Activated CD8-positive, alpha-beta memory T cell treated with anti-CD3 and anti-CD28 coated beads for 36 hours (primary cell): ENCODE results near the gene CORO1A. TPM values are rescaled to one million over a fixed set of nuclear protein-coding genes. Genes with fewer than 3 reads are reported as not detected.

Experiments
- CTCF ChIA-PET: fragments of 350-600 bp; sonication (Branson Sonifier 250); formaldehyde crosslinking; loops from one replicate; lab custom pipeline; 2021; ENCODE audit warnings: antibody characterized with exemption; lab: Charles Lee
- POLR2A ChIA-PET: fragments of 350-600 bp; sonication (Branson Sonifier 250); formaldehyde crosslinking; loops from one replicate; lab custom pipeline; 2021; ENCODE audit warnings: antibody characterized with exemption; lab: Charles Lee
- total RNA-seq, 2 experiments: library from RNA; stranded (reverse); gene quantifications; one replicate each; pipeline ENCODE4 v1.2.3, GENCODE V29; 2021

CORO1A gene
- total RNA-seq: 100 to 1,000 TPM; 971 to 991 TPM

DNA sequence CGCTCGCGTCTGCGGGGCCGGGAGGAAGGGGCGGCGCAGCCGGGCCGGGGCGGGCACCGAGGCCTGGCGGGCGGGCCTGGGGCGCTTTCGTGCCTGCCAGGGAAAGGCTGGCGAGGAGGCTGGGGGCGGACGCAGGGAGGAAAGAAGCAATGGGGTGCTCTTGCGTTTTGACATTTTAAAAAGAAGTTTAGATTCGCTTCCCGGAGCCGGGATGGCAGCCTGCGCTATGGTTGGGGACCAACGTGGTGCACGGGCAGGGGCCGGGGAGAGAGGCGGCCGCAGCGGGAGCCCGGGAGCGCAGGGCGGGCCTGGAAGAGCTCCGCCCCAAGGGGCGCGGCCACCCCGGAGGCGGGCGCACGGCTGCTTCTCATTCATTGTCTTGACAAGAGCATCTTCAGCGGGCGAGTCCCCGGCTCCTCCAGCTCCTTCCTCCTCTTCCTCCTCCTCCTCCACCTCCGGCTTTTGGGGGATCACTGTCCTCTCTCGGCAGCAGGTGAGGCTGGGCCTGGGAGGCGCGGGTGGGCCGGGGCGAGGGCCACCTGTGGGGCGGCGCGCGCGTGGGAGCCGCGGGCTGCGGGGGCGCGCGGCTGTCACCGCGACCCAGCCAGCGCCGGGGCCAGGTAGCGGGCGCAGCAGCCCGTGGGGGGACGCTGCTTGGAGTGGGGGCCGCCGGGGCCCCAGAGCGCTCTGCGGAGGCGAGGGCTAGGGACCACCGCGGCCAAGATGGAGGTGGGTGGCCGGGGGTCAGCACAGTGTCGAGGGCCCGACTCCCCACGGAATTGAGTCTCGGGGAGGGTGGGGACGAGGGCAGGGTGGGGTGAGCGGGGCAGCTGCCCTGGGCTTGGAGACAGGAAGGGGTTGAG, at the start of gene CORO1A:
TSS of gene CORO1A (plus strand) at position 370 of the 863 bp plus-strand sequence. CDS start 1,608 bp downstream, outside the sequence.
- ChIA-PET POLR2A (interaction anchor here (0.5 to 5.7 kb wide), 8 partner anchors 36 to 196 kb away, joined by 3 to 38 read pairs (median 4); partner anchors contain the start of genes MAPK3, TBX6 and YPEL3), CTCF (interaction anchor here (1.0 to 6.3 kb wide), 3 partner anchors 40 to 91 kb away, joined by 3 to 41 read pairs (median 8); partner anchors contain the start of gene TBX6)

DNA sequence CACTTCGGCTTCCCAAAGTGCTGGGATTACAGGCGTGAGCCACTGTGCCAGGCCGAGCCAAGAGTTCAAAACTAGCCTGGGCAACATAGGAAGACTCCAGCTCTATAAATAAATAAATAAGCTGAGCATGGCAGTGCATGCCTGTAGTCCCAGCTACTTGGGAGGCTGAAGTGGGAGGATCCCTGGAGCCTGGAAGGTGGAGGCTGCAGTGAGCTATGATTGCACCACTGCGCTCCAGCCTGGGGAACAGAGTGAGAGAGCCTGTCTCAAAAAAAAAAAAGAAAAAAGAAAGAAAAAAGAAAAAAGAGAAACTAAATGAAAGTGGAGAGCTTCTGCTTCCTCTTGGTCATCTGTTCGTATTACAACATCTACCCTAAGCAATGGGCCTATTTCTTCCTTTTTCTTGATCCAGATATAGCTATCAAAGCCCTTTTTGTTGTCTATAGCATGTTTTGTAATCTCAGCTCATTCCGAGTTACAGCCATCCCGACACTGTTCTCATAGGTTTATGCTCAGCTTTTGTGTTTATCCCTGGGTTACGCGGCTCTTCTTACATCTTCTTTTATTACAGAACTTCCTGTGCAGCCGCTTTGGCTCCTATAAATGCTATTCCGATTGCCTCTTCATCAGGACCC, 46.3 kb upstream of the CORO1A start:
- ChIA-PET POLR2A (interaction anchor here (1.0 kb wide), 1 partner anchor 46 kb away, joined by 3 read pairs; the partner anchor contains the start of gene CORO1A), CTCF (interaction anchor here (1.0 kb wide), 1 partner anchor 45 kb away, joined by 4 read pairs; no protein-coding TSS in a partner anchor)

DNA sequence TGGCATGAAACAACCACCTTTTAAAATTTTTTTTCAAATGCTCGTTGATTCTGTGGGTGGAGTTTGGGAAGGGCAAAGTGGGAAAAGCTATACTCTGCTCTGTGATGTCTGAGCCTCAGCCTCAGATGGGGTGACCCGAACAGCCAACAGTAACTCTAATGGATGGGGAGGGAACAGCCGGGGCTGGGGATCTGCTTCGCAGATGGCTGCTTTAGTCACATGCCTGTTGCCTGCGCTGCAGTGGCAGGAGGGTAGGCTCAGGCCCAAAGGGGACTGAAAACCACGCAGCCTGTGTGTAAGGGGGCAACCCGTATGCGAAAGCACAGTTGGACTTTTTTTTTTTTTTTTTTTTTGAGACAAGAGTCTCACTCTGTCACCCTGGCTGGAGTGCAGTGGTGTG, 45.5 kb upstream of the CORO1A start:
- POLR2A ChIA-PET: no interaction called here
- CTCF ChIA-PET: interaction anchor here (0.6 to 1.0 kb wide), 2 partner anchors 44 to 343 kb away, joined by 3 to 4 read pairs; no protein-coding TSS in a partner anchor

- ChIA-PET CTCF (interaction anchor here (0.6 to 1.0 kb wide), 2 partner anchors 35 to 48 kb away, joined by 3 read pairs; partner anchors contain the start of gene TBX6), POLR2A (no interaction called here)
These were observed 43.6 kb upstream of the CORO1A start for GRCh38 chr16:30139583-30140481.

GRCh38 chr16:30141750-30142149, 41.7 kb upstream of the CORO1A start:
- ChIA-PET CTCF (interaction anchor here (0.7 kb wide), 1 partner anchor 43 kb away, joined by 7 read pairs; no protein-coding TSS in a partner anchor), POLR2A (no interaction called here)

DNA sequence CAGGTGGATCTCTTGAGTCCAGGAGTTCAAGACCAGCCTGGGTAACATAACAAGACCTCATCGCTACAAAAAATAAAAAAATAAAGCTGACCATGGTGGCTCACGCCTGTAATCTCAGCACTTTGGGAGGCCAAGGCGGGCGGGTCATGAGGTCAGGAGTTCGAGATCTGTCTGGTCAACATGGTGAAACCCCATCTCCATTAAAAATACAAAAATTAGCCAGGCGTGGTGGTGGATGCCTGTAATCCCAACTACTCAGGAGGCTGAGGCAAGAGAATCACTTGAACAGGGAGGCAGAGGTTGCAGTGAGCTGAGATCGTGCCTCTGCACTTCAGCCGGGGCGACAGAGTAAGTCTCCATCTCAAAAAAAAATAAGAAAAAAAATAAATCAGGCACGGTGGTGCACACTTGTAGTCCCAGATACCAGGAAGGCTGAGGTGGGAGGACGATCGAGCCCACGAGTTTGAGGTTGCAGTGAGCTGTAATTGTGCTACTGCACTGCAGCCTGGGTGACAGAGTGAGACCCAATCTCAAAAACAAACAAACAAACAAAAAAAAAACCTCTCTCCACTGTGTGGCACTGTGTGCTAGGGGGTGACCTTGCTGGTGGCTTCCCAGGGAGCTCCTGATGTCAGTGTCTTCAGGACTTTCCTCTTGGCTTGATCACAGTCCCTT, 40.6 kb upstream of the CORO1A start:
- ChIA-PET CTCF (interaction anchor here (1.1 to 2.1 kb wide), 6 partner anchors 12 to 473 kb away, joined by 3 to 8 read pairs (median 4); partner anchors contain the start of gene CORO1A), POLR2A (no interaction called here)

DNA sequence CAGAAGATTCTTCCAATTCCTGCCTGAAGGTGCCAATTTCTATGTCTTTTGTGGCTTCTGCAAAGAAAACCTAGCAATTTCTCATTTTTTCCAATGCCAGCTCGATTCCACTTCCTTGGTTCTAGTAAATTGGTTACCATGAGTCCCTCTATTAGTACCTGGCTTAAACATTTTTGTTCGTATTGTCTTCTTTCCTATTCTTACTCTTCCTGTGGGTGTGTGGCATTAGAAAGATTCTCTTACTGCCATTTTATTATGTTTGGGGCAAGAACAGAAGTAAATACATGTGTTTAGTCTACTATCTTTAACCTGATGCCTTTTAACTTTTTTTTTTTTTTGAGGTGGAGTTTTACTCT, 40.1 kb upstream of the CORO1A start:
- CTCF ChIA-PET: interaction anchor here (1.1 to 2.1 kb wide), 6 partner anchors 13 to 473 kb away, joined by 3 to 8 read pairs (median 4); partner anchors contain the start of gene CORO1A

GRCh38 chr16:30144017-30144416, 39.4 kb upstream of the CORO1A start:
- ChIA-PET POLR2A (no interaction called here), CTCF (interaction anchor here (1.6 to 2.1 kb wide), 2 partner anchors 39 to 42 kb away, joined by 7 to 8 read pairs; partner anchors contain the start of gene CORO1A)

More for the DNA sequence above, 40.1 kb upstream of the CORO1A start:
- POLR2A ChIA-PET: no interaction called here

DNA sequence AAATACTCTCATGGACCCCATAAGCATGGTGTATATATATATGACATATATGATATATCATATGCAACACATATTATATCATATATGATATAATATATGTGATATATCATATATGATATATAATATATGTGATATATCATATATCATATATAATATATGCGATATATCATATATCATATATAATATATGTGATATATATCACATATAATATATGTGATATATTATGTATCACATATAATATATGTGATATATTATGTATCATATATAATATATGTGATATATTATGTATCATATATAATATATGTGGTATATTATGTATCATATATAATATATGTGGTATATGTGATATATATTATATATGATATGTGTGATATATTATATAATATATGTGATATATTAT, 38.5 kb upstream of the CORO1A start:
- CTCF ChIA-PET: no interaction called here
- POLR2A ChIA-PET: no interaction called here

DNA sequence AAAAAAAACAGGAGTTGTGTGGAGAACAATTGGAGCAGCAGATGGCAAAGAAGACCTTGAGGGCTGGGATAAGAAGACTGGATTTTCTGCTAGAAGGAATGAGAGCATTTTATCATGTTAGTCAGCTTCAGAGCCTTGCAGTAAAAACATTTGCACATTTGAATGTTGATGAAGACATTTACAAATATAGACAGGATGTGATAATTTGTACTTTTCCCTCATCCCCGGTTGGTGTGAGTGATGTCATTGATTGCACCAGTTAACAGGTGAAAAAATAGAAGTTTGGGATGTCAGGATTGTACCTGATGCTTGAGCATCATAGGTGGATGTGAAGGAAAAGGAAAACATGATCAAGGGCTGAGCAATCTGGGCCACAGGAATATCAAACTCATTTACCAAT, 37.7 kb upstream of the CORO1A start:
- ChIA-PET POLR2A (no interaction called here), CTCF (interaction anchor here (0.7 kb wide), 1 partner anchor 304 kb away, joined by 3 read pairs; no protein-coding TSS in a partner anchor)

- POLR2A ChIA-PET: interaction anchor here (1.0 kb wide), 1 partner anchor 35 kb away, joined by 5 read pairs; the partner anchor contains the start of gene CORO1A
- CTCF ChIA-PET: no interaction called here
These were observed 35.4 kb upstream of the CORO1A start for GRCh38 chr16:30147843-30148510.

GRCh38 chr16:30149250-30149930, 34.0 kb upstream of the CORO1A start:
- CTCF ChIA-PET: no interaction called here
- POLR2A ChIA-PET: no interaction called here

DNA sequence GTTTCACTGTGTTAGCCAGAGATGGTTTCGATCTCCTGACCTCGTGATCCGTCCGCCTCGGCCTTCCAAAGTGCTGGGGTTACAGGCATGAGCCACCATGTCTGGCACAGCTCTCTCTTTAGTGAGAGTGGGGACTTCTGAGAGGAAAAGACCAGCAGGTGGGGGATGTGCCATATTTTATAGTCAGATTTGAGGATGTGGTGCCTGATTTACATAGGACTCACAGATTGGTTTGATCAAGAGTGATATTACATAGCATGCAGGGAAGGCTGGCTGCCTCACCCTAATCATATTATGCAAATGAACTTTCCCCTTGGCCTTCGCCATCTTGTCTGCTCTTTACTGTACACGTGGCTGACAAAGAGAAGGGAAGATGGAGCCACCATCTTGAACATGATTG, 32.3 kb upstream of the CORO1A start:
- CTCF ChIA-PET: interaction anchor here (1.5 kb wide), 1 partner anchor 38 kb away, joined by 4 read pairs; the partner anchor contains the start of gene GDPD3
- POLR2A ChIA-PET: no interaction called here

- POLR2A ChIA-PET: no interaction called here
- CTCF ChIA-PET: interaction anchor here (1.0 kb wide), 1 partner anchor 35 kb away, joined by 3 read pairs; no protein-coding TSS in a partner anchor
These were observed 30.9 kb upstream of the CORO1A start for GRCh38 chr16:30152517-30152916.

DNA sequence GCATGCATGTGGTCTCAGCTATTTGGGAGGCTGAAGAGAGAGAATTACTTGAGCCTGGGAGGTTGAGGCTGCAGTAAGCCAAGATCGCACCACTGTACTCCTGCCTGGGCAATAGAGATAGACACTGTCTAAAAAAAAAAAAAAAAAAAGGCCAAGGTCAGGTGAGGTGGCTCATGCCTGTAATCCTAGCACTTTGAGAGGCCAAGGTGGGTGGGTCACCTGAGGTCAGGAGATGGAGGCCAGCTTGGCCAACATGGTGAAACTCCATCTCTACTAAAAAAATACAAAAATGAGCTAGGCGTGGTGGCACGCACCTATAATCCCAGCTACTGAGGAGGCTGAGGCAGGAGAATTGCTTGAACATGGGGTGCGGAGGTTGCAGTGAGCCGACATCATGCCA, 28.2 kb upstream of the CORO1A start:
- CTCF ChIA-PET: interaction anchor here (0.7 to 1.5 kb wide), 2 partner anchors 42 to 87 kb away, joined by 3 to 5 read pairs; partner anchors contain the start of gene GDPD3
- POLR2A ChIA-PET: no interaction called here

- CTCF ChIA-PET: no interaction called here
- POLR2A ChIA-PET: no interaction called here
These were observed 26.2 kb upstream of the CORO1A start for GRCh38 chr16:30157214-30157613.

GRCh38 chr16:30163538-30163937, 19.9 kb upstream of the CORO1A start:
- ChIA-PET POLR2A (no interaction called here), CTCF (no interaction called here)
